ENCODE measurements around the gene ADAM15.

Gene ADAM15

DNA sequence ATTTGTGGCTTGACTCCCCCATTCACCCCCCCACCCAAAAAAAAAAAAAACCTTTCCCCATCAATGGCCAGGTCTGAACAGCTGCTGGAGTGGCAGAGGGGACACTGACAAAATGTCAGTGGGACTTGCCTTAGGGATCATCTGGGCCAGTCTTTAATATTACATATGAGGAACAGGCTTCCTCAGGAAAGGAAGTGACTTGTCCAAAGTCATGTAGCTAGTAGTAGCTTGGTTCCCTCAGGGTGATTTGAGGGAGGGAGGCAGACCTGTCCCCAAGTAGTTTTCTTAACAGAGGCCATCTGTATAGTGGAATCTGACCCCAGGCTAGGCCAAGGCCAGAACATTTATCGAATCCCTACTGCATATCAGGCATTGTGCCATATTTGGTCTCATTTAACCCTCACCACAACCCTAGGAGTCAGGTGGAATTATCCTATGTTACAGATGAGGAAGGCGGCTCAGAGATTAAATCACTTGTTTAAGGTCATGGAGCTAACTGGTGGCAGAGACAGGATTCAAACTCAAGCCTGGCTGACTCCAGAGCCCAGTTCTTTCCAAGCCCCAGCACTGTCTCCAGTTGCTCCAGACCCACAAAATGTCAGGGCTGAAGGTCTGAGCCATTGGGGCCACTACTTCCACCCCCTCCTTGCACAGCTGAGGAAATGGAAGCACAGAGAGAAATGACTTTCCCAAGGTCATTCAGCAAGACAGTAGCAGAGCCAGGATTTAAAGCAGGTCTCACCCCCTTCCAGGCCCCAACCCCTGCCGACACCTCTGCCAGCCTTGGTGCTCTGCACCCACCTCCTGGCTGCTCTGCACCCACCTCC, 38.1 kb upstream of the ADAM15 start:
- DNase-seq = no peak

GRCh38 chr1:155013632-155014031, 37.5 kb upstream of the ADAM15 start:
- no peak for DNase-seq

DNA sequence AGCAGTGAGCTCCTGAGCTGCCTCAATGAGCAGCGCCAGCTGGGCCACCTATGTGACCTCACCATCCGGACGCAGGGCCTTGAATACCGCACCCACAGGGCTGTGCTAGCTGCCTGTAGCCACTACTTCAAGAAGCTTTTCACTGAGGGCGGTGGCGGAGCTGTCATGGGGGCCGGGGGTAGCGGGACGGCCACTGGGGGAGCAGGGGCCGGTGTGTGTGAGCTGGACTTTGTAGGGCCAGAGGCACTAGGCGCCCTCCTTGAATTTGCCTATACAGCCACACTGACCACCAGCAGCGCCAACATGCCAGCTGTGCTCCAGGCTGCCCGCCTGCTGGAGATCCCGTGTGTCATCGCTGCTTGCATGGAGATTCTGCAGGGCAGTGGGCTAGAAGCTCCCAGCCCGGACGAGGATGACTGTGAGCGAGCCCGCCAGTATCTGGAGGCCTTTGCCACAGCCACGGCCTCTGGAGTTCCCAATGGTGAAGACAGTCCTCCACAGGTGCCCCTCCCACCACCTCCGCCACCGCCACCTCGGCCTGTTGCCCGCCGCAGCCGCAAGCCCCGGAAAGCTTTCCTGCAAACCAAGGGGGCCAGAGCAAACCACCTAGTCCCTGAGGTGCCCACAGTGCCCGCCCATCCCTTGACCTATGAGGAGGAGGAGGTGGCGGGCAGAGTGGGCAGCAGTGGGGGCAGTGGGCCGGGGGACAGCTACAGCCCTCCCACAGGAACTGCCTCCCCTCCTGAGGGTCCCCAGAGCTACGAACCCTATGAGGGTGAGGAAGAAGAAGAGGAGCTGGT, 36.2 kb upstream of the ADAM15 start:
- DNase-seq = no peak

DNA sequence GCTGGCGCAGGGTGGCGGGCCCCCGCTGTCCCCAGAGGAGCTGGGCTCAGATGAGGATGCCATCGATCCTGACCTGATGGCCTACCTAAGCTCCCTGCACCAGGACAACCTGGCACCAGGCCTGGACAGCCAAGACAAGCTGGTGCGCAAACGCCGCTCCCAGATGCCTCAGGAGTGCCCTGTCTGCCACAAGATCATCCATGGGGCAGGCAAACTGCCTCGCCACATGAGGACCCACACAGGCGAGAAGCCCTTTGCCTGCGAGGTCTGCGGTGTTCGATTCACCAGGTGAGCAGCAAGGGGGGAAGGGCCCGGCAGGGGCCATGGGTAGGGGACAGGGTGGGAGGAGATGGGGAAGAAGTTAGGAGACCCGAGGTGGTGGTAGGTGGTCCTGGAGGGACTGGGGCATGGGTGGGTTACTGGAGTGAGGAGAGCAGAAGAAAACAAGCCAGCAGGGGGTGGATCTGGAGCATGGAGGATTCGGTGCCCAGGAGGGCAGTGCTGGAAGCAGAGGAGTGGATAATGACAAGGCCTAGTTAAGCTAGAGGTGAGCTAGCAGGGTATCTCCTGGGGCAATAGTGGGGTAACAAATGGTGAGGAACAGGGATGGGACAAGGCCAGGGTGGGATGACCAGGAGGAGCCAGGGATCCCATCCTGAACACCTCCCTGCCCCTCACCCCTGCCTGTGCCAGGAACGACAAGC, 35.4 kb upstream of the ADAM15 start:
- no peak for DNase-seq

GRCh38 chr1:155016231-155016831, 34.8 kb upstream of the ADAM15 start:
- no peak for DNase-seq

DNA sequence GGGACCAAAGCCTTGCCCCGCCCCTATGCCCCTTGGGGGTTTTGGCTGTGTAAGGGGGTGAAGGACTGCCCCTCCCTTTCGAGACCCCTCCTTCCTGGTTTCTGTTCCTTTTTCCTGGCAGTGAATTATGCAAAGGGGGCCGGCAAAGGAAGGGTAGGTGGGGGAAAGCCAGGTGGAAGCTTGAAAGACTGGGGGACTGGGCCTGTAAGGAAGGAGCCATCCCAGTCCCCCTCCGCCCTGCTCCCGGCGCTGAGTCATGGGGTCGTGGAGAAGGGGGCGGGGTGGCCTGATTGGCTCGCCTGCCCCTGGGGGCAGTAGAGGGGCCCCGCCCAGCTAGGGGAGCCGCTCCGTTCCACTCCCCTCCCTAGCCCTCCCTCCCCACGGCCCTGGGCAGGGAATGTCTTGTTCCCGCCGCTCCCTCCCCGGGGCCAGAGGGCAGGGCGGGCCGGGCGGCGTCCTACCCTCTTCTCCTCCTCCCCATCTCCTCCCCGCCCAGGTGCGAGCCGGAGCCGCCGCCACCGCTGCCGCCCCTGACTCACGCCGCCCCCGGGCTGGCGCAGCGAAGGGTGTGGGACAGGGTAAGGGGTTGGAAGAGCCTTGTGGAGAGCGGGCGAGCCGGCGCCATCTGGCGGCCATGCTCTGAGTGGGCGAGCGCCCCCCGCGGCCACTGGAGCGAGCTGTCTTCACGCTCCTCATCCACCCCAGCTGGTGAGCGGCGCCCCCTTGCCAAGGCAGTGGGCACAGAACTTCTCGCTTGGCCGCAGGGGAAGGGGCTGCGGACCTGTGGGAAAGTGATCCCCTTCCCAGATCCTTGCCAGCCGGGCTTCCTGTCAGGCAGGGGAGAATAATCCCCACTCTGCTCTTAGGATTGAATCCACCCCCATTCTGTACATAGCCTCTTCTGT, 33.8 kb upstream of the ADAM15 start:
- DNase-seq = no peak

GRCh38 chr1:155017946-155018316, 33.2 kb upstream of the ADAM15 start:
- no peak for DNase-seq

DNA sequence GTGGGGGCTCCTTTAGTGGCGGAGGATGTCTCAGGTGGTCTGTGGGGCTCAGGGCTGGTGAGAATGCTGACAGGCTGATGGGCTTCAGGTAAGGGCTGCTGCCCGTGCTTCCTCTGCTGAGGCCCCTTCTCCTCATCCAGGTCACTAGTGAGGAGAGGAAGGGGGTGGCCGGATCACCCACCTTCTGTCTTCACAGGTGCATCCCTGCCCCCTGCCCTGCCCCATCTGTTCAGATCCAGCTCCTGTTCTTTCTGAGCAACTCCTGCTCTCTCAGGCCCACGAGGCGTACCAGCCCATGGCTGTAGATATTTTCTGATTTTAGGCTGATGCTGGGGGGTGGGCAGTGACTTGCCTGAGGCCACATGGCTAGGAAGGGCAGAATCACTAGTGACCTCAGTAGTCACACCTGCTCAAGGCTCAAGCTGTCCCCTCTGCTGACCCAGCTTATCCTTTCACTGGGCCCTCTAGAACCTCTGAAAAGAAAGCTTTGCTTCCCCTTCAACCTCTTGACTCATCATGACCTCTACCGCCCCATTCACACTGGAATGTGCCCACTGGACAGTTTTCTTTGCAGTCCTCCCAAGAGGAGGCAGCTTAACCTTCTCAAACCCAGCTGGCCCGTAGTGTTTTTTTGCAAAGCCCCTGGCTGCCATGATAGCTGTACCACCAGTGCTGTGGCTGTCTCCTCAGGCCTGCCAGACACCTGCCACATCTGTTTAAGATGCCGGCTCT, 32.3 kb upstream of the ADAM15 start:
- DNase-seq = no peak

DNA sequence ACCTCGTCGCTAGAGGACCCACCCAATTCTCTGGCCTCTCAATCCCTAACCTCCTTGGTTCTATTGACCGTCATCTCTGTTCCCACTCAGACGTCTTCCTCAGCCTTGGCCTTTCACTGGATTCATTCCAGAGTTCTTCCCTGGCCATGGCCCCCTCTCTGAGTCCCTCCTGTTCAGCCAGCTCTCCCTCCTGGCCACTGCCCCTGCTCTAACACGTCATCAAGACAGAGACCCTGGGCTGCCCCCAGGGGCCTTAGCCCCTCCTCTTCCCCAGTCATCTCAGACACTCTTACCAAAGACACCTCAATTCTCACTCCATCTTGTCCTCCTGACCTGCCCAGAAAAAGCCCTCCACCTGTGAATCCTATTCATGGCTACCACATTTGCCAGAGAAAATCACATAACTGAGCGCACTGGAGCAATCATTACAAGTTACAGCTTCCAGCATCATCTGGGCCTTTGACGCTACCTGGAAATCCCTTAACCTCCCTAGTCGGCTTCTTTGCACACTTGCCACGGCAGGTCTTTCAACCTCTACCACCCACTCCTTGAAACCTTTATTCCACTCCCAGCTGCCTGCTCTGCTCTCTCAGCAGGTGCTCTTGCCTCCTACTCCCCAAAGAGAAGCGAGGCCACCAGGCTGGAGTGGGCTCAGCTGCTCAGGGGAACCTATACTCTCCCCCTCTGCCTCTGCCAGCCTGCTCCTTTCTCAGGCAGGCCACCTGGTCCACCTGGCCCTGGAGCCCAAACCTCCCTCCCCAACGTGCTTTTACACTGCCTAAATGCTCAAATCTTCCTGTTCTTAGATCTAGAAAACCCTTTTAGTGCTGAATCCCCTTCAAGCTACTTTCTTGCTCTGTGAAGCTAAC, 31.5 kb upstream of the ADAM15 start:
- no peak for DNase-seq

DNA sequence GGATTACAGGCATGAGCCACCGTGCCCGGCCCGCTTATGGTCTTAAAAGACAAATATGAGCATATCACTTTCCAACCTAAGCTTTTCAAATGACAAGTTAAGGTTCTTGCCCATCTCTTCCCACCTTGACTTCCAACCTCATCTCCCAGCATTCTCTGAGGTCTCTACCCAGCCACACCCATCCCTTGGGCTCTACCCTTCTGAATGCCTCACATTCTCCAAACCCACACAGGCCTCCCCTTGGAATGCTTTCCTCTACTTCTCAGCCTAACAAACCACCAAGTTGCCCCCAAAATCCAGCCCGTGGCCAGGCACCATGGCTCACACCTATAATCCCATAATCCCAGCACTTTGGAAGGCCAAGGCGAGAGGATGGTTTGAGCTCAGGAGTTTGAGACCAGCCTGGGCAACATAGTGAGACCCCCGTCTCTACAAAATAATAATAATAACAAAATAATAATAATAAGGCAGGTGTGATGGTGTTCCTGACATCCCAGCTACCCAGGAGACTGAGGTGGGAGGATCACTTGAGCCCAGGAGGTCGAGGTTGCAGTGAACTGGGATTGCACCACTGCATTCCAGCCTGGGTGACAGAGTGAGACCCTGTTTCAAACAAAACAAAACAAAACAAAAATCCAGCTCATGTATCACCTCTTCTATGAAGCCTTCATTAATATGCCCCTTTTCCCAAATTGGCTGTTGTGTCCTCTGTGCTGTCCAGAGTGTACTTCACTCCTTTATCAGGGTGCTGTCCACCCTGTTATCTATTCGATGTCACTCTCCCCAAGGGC, 28.8 kb upstream of the ADAM15 start:
- no peak for DNase-seq

DNA sequence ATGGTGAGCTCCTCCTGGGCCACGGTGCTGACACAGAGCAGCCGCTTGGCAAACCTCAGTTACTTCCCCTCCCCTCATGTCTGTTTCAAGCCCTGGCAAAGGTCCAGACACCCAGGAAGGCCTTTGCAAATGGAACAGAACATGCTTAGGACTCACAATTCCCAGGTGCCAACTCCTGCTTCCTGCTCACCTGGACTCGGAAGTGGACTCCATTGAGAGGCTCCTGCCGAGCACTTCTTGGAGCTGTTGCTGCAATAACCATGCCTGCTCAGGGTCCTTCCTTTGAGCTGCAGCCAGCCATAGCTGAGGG, 28.2 kb upstream of the ADAM15 start:
- DNase-seq = no peak

DNA sequence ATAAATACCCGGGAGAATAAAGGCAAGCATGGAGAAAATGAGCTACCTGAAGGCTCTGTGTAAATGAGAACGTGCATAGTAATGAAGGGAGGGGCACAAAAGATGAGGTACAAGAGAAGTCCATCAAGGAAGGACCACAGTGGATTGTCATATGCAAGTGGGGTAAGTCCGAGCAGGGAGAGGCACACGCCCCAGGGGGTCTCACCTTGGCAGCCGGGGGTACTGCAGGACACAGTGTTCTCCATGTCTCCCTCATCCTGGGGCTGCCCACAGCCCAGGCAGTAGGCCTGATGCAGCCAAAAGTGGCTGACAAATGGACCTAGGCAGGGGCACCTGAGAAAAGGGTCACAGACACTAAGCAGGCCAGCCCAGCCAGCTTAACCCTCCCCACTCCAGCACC, 27.5 kb upstream of the ADAM15 start:
- no peak for DNase-seq

DNA sequence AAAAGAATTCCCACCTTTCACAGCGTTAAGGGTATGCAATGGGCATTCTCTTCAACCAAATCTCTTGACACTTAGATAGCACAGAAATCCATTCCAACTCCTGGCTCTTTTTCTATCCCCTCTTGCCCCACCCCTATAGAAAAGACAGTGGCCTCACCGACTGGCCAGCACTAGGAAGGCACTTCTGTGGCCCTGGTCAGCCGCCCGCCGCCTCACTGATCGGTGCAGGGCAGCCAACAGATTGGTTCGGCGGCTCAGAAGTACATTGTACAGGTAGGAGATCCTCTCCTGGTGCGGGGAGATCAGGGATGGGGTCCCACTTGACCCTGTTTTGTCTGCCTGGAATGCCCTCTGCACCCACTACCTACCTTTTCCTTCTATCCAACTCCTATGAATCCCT, 26.8 kb upstream of the ADAM15 start:
- no peak for DNase-seq

GRCh38 chr1:155026154-155026553, 25.0 kb upstream of the ADAM15 start:
- DNase-seq = no peak

DNA sequence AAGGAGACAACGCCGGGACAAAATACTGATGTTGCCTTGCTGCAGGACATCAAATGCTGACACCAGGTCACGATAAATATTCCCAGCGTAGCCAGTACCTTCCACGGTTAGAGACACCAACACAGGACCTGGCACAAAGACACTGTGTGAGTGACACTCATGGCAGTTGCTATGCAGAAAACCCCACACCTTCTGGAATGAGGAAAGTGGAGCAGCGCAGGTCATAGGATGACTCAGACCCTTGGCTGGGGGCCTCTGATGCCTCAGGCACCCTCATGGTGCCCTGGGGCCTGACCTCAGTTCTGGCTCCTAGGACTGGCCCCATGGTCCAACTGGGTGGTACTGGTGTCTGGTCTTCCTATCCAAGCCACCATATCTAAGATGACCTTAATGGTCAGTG, 24.5 kb upstream of the ADAM15 start:
- no peak for DNase-seq

GRCh38 chr1:155029513-155030242, 21.4 kb upstream of the ADAM15 start:
- no peak for DNase-seq

GRCh38 chr1:155030243-155030795, 20.8 kb upstream of the ADAM15 start:
- no peak for DNase-seq

- DNase-seq = no peak
These were observed 20.2 kb upstream of the ADAM15 start for GRCh38 chr1:155030899-155031298.

DNA sequence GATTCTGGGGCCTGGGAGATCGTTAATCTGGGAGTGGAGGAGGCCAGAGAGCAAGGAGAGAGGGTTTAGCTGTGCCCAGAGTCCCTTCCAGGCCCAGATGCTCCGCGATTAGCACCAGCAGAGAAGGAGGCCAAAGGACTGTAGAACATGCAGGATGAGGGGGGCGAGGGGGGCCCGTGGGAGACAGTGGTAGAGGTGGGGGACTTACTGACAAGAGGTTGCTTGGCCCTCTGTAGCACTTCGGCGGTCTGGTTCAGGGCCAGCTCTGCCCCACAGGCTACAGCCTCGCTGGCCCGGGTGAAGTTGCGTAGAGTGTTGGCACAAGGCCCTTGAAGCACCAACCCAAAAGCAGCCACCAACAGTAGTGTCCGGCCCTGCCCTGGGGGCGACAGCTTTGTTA, 18.2 kb upstream of the ADAM15 start:
- no peak for DNase-seq

All from SIG-M5 (cell line).